ENCODE results near the gene BAZ1A.
"Not testable (repeated sequence)": the region's sequence is repeated elsewhere in the genome, so short reads cannot be mapped to it uniquely, and the experiment has no call there.

The BAZ1A gene

DNA sequence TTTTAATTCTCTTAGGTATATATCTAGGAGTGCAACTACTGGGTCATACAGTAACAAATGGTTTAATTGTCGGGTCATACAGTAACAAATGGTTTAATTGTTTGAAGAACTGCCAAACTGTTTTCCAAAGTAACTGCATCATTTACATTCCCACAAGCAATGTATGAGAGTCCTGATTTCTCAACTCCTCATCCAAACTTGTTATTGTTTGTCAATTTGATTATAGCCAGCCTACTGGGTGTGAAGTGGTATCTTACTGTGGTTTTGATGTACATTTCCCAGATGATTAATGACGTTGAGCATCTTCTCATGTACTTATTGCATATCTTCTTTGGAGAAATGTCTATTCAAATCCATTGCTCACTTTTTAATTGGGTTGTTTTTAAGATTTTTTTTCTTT lies 93.1 kb downstream of the BAZ1A start:
- DNase-seq (ENCODE audit: low read depth) = no peak

DNA sequence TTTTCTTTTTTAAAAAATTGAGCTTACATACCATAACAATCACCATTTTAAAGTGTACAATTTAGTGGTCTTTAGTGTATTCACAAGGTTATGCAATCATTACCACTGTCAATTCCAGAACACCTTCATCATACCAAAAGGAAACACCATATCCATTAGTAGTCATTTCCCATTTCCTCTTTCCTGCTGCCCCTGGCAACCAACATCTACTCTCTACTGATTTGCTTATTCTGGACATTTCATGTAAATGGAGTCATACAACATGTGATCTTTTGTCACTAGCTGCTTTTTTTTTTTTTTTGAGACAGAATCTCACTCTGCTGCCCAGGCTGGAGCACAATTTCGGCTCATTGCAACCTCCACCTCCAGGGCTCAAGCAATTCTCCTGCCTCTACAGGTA lies 93.9 kb downstream of the BAZ1A start:
- DNase-seq (ENCODE audit: low read depth) = peak; percentile 46

DNA sequence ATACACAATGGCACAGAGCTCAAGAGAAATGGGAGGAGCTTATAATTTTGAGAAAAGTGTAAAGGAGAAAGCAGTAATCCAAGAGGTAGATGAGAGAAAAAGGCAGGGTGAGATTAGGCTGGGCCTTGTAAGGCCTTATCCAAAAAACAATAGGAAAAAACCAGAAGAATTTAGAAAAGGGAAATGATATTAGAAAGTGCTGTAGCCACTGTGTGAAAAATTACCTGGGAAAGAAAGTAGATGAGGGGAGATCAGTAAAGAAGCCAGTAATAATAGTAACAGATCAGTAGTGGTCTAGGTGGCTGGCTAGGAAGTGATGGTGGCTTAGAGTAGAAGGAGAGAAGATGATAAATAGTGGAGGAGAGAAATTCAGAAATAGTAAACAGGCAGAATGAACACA lies 94.5 kb downstream of the BAZ1A start:
- DNase-seq (ENCODE audit: low read depth) = no peak

DNA sequence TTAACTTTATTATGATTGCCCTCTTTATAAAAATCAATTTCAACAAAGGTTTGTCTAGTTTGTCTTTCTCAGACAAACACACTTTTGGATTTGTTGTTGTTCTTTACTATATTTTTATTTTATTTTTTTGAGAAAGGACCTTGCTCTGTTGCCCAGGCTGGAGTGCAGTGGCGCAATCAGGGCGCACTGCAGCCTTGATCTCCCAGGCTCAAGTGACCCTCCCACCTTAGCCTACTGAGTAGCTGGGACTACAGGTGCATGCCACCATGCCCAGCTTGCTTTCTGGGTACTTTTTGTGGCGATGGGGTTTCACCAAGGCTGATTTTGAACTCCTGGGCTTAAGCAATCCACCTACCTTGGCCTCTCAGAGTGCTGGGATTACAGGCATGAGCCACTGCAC lies 96.4 kb downstream of the BAZ1A start:
- no peak for DNase-seq (ENCODE audit: low read depth)

DNA sequence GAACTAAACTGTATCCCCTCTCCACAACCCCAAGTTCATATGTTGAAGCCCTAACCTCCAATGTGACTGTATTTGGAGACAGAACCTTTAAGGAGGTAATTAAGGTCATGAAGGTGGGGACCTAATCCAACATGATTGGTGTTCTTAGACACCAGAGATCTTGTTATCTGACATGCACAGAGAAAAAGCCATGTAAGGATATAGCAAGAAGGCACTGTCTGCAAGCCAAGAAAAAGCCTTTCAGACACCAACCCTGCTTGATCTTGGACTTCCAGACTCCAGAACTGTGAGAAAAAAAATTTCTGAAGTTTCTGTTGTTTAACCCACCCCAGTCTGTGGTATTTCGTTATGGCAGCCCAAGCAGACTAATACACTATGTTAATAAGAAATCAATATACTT lies 98.5 kb downstream of the BAZ1A start:
- DNase-seq (ENCODE audit: low read depth) = no peak

DNA sequence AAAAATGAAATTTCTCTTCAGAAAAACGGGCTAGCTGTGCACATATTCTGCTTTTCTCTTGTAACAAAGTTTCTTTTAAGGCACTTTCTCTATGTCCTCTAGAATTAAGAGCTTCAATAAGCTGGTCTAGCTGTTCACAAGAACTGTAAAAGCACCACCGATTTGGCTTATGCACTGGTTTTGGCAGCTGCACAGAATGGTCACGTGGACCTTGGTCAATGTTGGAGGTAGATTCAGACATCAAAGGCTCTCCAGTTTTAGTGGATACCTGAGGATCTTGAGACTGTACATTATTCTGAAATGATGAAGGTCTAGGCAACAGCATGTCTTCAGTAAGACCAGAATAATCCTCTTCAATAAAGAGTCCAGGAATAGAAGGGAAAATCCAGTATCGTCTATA lies 99.2 kb downstream of the BAZ1A start:
- DNase-seq (ENCODE audit: low read depth) = no peak

DNA sequence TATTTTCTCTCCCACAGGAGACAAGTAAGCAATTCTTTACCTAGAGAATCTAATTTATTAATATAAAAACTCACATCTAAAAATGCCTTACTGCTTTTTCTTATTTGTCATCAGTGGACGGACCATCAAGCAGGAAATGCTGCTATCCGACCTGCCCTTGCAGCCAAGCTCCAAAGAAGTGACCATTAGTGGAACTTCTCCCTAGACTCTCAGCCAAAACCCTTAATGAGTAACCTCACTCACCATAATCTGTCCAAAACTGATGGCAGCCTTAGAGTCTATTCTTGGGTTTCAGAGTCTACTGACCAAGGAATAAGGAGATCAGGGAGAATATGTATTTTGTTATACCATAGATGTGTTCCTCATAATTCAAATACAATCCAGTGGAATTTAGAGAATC lies 99.8 kb downstream of the BAZ1A start:
- DNase-seq (ENCODE audit: low read depth) = no peak

DNA sequence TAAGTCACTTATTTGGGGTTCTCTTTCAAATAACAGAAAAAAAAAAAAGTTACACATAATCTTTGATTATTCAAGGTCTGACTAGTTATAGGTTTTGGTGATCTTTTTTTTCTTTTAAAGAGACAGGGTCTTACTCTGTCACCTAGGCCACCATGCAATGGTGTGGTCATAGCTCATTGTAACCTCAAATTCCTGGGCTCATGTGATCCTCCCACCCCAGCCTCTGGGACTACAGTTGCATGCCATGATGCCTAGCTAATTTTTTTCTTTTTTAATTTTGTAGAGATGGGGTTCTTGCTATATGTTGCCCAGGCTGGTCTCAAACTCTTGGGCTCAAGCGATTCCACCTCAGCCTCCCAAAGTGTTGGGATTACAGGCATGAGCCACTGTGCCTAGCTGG lies 104.3 kb downstream of the BAZ1A start:
- no peak for DNase-seq (ENCODE audit: low read depth)

DNA sequence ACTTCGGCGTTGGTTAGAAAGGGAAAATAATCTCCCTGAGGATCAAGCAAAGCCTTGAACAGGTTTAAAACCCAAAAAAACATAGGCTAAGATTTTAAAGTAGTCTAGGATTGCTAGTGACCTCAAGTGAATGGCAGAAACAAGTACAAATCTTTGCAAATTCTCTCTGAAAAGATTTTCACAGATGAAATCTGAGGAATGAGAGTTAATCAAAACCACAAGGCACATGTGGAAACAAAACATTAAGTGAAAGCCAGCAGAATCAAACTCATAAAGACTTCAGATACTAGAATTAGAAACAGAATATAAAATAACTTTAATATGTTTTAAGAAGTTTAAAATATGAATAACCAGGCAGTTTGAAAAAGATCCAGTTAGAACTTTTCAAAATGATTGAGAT lies 108.6 kb downstream of the BAZ1A start:
- DNase-seq (ENCODE audit: low read depth) = peak; percentile 23

DNA sequence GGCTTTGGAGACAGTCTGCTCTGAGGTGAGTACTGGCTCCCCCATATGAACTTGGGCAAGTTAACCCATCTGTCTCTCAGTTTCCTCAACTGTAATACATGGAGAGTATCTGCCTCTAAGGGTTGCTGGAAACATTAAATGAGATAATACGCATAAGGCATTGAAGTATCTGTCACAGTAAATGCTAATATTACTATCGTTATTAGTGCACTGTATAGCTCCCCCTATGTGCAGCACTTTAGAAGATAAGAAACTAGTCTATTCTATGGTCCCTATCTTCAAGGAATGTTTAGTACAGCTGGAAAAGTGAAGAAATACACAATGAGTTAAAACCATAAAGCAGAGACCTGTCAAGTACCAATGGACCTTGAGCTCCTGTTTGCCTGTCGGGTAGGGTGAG lies 109.1 kb downstream of the BAZ1A start:
- DNase-seq (ENCODE audit: low read depth) = no peak

DNA sequence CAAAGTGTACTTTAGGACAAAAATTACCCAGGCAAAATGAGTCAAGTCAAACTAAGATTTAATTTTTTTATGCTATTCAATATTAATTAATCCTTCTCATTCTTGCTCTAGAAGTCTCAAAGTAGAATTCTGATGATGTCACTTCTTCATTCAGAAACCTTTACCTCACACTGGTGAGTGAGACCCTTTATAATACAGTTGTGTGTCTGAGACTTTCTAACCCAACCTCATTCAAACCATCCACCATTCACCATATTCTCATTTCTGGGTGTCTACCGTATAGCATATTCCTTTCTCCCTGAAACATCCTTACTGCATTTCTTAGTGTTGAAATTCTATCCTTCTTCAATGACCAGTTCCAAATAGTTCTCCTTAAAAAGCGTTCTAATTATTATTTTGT lies 119.9 kb downstream of the BAZ1A start:
- DNase-seq (ENCODE audit: low read depth) = no peak

DNA sequence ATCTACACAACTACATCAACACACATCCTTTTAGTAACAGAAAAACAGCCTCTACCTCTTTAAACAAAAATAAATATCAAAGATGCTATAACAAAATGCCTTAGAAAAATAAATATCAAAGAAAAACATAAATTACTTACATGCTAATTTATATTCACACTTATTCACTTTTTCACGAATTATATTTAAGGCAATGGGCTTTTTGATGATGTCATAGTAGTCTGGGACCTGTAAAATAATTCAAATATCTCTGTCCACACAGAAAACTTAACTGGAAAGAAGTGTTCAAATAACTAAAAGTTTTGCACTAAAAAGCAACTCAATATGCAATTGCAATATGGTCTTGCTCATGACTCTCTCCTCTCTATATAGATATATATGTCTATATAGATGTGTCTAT lies 120.5 kb downstream of the BAZ1A start:
- DNase-seq (ENCODE audit: low read depth) = no peak

DNA sequence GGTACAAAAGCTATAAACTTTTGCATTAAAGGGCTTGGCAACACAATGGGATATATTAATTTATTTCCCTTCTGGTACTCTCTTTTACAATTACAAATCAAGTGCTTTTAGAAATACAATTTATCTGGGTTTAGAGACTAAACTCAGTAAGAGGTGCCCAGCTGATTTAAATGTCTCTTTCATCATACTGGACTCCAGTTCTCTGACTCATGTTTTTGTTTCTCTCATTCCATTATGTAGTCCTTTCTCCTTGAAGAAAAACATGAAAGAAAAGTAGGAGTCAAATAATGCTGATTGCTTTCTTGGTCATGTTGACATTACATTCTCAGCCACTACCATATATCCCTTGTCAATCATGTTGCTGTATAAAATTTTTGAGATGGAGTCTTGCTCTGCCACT lies 124.5 kb downstream of the BAZ1A start:
- peak; percentile 34 for DNase-seq (ENCODE audit: low read depth)

DNA sequence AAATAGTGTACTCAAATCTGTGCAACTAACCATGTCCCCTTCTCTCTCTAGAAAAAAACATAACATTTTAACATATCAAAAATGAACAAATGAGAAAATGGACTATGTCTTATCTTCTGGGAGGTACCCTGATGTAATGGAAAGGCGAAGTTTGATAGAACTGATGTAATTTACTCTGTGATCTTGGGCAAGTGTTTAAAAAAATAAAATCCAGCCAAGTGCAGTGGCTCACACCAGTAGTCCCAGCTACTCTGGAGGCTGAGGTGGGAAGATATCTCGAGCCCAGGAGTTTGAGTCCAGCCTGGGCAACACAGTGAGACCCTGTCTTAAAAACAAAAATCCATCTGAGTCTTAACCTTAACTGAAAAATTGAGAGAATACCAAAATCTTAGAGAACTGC lies 124.9 kb downstream of the BAZ1A start:
- DNase-seq (ENCODE audit: low read depth) = no peak

DNA sequence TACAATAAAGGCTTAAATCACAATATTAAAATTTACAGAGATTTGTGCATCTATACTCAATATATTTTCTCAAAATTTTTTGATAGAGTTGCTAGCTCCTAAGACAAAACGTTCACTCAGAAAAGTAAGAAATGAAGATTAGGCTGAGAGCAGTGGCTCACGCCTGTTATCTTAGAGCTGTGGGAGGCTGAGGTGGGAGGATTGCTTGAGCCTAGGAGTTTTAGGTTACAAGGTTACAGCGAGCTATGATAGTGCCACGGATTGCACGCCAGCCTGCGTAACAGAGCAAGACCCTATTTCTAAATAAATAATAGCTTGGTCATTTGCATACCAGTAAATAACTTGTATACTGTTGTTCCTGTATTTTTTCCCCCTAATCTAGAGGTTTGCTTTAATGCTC lies 125.8 kb downstream of the BAZ1A start:
- DNase-seq (ENCODE audit: low read depth) = no peak

DNA sequence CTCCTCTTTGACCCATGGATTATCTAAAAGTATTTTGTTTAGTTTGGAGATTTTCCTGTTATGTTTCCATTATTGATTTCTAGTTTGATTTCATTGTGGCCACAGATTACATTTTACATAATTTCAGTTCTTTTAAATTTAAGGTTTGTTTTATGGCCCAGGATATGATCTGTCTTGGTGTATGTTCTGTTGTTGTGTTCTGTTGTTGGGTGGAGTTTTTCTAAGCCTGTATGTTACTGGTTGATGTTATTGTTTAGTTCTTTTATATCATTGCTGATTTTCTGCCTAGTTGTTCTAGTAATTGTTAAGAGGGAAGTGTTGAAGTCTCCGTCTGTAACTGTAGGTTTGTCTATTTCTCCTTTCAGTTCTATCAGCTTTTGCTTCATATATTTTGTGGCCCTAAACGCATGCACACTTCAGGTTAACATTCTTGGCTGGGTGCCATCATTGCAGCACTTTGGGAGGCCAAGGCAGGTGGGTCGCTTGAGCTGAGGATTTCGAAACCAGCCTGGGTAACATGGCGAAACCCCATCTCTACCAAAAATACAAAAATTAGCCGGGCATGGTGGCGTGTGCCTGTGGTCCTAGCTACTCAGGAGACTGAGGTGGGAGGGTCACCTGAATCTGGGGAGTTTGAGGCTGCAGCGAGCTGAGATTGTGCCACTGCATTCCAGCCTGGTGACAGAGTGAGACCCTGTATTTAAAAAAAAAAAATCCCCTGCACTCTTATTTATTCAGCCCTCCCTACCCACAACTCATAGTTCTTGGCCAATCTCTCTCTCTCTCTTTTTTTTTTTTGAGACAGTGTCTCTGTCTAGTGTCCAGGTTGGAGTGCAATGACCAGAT lies 132.7 kb downstream of the BAZ1A start:
- no peak for DNase-seq (ENCODE audit: low read depth)

DNA sequence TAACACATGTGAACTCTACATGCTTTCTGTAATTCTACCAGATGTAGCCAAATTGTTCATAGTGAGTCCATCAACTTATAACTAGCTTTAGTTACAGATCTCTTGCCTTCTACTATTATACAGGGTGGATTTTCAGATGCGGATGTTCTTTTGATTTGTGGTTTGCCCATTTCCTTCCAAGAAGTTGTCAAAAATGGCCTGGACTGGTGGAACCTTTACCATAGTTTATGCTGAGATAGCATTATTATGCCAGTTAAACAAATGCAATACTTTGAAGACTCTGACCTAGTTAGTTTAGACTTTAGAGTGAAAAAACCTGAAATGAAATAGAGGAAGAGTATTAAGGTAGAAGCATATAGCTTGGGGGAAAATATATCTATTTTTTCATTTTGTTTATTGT lies 133.3 kb downstream of the BAZ1A start:
- no peak for DNase-seq (ENCODE audit: low read depth)

DNA sequence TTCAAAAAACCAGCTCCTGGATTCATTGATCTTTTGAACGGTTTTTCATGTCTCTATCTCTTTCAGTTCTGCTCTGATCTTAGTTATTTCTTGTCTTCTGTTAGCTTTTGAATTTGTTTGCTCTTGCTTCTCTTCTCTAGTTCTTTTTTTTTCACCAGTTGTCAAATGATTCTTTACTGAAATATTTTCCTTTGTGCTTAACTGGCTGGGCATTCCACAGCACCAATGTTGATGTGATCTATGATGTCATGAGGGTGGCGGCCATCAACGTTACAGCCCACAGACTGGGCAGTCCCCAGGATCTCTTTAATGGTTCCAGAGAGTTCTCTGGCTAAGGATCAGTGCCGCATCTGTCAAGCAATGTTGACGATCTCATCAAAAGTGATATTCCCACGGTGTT lies 135.0 kb downstream of the BAZ1A start:
- DNase-seq (ENCODE audit: low read depth) = not testable (repeated sequence)

DNA sequence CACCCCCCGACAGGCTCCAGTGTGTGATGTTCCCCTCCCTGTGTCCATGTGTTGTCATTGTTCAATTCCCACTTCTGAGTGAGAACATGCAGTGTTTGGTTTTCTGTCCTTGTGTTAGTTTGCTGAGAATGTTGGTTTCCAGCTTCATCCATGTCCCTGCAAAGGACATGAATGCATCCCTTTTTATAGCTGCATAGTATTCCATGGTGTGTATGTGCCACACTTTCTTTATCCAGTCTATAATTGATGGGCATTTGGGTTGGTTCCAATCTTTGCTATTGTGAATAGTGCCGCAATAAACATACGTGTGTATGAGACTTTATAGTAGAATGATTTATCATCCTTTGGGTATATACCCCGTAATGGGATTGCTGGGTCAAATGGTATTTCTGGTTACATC lies 138.1 kb downstream of the BAZ1A start:
- not testable (repeated sequence) for DNase-seq (ENCODE audit: low read depth)

DNA sequence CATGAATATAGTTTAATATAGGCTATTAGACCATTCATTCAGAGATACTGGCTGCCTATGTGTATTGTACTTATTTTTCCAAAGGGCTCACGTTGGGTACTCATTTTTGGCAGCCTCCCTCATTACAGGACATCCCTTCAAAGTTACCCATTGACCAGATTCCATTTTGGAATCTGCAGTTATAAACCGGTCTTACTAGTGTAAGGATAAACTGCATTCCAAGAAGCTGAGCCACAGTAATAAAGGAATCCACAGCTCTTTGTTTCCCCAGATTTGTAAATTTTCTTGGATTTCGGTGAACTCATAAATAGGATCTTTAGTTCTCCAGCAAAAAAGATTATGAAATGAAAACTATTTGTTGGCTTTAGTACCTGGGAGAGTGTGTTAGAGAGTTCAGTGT lies 141.9 kb downstream of the BAZ1A start:
- no peak for DNase-seq (ENCODE audit: low read depth)

DNA sequence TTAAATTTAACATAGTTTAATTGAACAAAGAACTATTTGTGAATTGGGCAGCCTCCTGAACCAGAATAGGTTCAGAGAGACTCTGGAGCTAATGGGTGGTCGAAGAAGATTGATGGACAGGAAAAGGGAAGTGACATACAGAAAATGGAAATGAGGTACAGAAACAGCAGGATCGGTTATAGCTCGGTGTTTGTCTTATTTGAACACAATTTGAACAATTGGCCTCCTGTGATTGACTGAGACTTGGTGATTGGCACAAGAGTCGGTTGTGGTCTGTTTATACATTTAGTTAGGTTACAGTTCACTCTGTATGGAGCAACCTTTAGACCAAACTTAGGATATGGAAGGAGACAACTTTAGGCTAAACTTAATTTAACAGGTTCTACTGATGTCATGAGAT lies 142.4 kb downstream of the BAZ1A start:
- DNase-seq (ENCODE audit: low read depth) = no peak

DNA sequence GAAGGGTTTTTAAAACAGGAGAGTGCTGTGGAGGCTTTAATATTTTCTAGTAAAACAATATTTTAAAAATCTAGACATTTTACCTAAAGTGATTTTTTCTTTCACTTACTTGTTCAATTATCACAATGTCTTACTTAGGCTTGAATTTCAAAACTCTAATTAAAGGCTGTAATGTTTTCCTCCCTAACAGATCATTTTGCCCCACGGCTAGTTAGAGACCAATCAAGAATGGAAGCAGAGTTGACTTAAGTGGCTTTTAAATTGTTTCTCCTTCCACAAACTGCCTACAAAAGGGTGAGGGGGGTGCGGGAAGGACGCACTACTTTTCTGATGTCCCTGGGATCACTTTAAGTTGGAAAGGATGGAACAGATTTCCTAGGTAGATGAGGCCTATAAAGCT lies 151.3 kb downstream of the BAZ1A start:
- DNase-seq (ENCODE audit: low read depth) = no peak

DNA sequence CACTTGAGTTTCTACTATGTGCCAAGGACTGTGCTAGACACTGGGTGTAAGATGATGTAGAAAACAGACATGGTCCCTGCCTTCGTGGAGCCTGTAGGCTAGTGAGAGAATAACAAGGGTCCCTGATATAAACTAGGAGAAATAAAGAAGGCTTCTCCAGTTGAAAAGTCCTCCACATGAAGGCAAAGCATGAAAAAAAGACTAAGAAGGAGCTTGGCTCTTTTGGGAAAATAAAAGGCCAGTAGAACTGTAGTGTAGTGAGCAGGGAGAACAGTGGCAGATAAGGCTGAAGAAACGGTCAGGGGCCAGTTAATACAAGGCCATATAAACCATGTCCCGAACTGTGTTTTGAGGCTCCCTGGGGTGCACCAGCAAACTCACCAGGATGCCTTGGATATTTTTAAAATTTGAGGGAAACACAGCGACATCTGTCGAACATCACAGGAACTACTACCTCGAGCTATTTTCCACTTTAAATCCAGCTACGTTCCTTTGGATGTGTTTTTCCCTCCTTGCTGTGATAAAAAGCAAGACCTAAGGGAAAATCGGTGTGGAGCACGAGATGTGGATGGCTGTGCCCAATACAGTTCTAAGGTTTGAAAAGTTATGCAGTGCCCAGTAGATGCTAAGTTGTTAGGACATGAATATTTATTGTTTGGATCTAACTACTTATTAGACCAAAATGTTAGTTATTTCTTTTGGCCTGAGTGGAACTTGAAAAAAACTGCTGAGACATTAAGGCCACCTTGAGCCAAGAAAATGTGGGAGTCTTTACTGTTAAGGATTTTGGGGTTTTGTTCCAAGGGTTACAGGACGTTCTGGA lies 152.2 kb downstream of the BAZ1A start:
- no peak for DNase-seq (ENCODE audit: low read depth)

DNA sequence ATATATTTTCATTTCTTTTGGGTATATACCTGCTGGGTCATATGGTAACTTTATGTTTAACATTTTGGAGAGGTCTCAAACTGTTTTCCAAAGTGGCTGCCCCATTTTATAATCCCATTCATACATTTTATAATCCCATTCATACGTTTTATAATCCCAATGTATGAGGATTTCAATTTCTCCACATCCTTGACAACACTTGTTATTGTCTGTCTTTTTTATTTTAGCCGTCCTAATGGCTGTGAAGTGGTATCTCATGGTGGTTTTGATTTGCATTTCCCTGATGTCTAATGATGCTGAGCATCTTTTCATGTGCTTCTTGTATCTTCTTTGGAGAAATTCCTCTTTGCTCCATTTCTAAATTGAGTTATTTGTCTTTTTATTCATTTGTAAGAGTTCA lies 154.0 kb downstream of the BAZ1A start:
- DNase-seq (ENCODE audit: low read depth) = no peak

Data from GM04503 (cell line).